Activated CD4-positive, alpha-beta T cell treated with anti-CD3 and anti-CD28 coated beads, Interleukin-10, Interleukin-2, amounts not matched to agents 100 ng/mL and 50 ng/mL, durations not matched to agents 16 hours and 8 hours (primary cell): ENCODE measurements around the gene RHBDL1.
A peak's percentile ranks its signal among the peaks of the same experiment; 100 is the strongest.

Source experiments
- DNase-seq: peaks from one replicate; pipeline ENCODE4 v3.0.0-alpha.2; 2020

The RHBDL1 gene

DNA sequence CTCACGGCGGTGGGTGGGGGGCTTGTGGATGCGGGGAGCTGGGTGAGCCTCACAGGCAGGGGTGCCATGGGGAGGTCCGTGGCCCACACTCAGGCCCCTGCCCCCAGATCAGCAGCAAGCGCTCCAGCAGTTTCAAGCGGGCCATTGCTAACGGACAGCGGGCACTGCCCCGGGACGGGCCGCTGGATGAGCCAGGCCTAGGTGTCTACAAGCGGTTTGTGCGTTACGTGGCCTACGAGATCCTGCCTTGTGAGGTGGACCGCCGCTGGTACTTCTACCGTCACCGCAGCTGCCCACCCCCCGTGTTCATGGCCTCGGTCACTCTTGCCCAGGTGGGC is 1.1 kb downstream of the RHBDL1 start:
- no peak for DNase-seq

DNA sequence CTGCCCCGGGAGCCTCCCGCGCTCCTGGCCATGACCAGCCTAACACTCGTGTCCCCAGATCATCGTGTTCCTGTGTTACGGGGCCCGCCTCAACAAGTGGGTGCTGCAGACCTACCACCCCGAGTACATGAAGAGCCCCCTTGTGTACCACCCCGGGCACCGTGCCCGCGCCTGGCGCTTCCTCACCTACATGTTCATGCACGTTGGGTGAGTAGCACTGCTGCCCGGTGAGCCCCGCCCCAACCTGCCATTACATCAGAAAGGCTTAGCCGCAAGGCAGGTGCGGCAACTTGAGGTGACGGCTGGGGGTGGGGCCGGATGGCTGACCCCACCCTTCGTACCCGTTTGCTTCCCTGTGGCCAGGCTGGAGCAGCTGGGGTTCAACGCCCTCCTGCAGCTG is 1.4 kb downstream of the RHBDL1 start:
- no peak for DNase-seq

DNA sequence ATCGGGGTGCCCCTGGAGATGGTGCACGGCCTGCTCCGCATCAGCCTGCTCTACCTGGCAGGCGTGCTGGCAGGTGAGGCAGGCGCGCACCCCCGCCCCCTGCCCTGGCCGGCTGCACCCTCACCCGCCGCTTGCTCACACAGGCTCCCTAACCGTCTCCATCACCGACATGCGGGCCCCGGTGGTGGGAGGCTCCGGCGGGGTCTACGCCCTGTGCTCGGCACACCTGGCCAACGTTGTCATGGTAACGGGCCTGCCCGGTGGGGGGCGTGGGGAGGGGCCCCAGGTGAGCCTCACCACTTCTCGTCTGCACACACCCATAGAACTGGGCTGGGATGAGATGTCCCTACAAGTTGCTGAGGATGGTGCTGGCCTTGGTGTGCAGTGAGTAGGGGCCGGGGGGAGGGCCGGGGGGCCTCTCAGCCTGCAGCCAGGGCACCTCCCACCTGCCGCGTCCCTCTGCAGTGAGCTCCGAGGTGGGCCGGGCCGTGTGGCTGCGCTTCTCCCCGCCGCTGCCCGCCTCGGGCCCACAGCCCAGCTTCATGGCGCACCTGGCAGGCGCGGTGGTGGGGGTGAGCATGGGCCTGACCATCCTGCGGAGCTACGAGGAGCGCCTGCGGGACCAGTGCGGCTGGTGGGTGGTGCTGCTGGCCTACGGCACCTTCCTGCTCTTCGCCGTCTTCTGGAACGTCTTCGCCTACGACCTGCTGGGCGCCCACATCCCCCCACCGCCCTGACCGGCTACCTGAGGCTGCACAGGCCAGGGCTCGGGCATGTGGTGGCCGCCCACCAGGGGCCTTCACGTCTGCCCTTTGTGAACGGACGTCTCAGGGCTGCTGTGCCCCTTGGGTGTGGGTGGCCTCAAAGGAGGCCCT is 2.1 kb downstream of the RHBDL1 start:
- no peak for DNase-seq

GRCh38 chr16:678209-678857 is 2.9 kb downstream of the RHBDL1 start:
- no peak for DNase-seq

GRCh38 chr16:678858-679813 is 3.7 kb downstream of the RHBDL1 start:
- DNase-seq: peak; percentile 72

DNA sequence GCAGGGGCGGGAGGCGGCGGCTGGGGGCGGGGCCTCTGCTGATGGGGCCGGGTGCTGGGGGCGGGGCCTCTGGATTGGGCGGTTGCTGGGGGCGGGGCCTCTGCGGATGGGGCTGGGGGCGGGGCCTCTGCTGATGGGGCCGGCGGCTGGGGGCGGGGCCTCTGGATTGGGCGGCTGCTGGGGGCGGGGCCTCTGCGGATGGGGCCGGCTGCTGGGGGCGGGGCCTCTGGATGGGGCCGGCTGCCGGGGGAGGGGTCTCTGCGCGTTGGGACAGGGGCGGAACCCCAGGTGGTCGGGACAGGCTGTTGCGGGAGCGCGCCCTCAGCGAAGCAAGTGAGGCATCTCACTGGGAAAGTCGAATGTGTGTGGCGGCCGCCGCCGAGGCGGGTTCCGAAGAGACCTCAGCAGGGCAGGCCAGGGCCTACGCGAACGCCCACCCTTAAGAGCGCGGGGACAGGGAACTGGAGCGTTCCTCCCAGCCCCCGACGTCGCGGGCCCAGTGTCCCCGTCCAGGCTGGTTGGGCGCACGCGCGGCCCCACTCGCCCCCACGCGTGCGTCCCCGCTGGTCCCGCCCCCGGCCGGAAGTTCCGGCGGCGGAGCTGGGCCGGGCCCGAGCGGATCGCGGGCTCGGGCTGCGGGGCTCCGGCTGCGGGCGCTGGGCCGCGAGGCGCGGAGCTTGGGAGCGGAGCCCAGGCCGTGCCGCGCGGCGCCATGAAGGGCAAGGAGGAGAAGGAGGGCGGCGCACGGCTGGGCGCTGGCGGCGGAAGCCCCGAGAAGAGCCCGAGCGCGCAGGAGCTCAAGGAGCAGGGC is 4.5 kb downstream of the RHBDL1 start, which contains the start of gene STUB1:
Gene STUB1 (plus strand): TSS at position 597 of the 811 bp plus-strand sequence. CDS start 116 bp downstream, at position 713.
- DNase-seq: peak; percentile 93

DNA sequence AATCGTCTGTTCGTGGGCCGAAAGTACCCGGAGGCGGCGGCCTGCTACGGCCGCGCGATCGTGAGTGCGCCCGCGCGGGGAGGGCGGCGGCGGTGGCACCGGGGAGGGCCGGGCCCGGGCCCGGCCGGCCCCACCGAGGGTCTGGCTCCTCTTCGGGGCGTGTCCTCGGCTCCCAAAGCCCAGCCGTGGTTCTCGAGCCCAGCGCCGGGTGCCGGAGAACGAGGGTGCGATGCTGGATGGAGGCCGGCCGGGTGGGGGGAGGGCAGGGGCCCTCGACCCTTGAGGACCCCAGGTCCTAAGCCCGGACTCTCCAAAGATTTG is 5.1 kb downstream of the RHBDL1 start:
- no peak for DNase-seq

DNA sequence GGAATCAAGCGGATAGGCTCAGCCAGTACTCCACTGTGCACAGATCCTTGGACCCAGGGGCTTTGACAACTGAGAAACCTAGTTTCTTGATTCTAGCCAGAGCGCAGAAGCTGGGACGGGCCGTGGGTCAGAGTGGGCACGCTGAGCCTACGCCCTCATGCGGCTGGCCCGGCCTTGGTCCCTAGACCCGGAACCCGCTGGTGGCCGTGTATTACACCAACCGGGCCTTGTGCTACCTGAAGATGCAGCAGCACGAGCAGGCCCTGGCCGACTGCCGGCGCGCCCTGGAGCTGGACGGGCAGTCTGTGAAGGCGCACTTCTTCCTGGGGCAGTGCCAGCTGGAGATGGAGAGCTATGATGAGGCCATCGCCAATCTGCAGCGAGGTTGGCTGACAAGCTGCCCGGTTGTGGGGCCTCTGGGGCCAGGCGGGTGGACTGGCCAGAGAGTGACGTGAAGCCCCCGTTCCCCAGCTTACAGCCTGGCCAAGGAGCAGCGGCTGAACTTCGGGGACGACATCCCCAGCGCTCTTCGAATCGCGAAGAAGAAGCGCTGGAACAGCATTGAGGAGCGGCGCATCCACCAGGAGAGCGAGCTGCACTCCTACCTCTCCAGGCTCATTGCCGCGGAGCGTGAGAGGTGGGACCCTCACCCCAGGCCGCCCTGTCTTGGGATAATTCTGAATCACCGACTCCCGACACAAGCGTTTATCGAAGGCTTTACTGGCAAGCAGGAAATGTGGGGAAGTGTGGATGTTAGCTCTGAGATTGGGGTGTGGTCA is 5.7 kb downstream of the RHBDL1 start:
- DNase-seq: peak; percentile 39

- DNase-seq: no peak
These were observed 6.4 kb downstream of the RHBDL1 start for GRCh38 chr16:681746-682427.

DNA sequence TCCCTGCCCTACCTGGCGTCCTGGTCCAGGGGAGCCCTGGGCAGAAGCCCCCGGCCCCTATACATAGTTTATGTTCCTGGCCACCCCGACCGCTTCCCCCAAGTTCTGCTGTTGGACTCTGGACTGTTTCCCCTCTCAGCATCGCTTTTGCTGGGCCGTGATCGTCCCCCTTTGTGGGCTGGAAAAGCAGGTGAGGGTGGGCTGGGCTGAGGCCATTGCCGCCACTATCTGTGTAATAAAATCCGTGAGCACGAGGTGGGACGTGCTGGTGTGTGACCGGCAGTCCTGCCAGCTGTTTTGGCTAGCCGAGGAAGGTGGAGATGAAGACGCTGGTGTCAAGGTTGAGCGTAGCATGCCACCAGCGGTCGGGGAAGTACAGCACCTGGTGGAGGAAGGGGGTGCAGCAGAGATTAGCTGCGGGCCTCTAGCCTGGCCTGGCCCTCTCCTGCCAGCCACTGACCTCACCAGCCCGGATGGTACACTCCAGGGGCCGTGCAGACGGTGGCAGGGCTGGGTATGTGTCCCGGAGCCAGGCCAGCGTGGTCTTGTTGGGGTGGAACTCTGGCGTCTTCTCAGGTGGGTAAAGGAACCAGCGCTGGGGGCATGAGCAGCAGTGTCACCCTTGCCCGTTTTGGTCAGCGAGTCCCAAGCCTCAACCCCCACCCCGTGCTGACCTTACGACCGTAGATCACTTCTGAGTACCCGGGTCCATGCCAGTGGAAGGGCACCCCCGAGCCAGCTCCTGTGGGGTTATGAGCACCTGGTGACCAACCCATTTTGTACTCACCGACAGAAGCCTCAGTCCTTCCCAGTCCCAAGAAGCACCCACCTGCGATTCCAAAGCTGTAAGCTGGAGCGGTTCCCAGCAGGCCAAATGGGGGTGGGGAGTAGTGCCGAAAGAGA is 7.3 kb downstream of the RHBDL1 start:
- DNase-seq: no peak

DNA sequence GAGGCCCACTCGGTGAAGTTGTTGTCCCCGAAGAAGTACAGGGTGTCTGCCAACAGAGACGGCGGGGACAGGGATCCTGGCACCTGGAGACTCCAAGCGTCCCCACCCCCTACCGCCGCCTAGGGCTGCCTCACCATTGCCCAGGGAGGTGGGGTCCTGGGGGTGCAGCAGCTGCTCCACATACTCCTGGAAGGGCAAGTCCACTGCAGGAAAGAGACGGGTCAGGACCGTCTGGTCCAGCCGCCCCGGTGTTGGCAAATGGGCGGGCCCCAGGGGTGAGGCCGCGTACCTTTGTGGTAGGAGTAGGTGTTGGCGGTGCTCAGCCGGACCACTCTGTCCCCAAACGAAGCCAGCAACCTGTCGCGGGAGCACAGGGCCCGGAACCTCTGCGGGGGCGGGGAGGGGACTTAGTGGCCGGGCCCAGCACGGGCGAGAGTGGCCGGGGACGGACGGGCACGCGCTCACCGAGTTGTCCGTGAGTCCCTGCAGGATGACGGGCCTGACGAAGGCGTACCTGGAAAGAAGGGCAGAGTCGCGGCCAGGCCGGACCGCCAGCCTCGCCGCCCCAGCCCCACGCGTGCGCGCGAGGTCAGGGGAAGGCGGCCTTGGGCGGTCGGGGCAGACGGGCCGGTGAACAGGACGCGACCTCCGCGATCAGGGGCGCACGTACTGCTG is 8.1 kb downstream of the RHBDL1 start:
- no peak for DNase-seq

GRCh38 chr16:684071-684794 is 8.8 kb downstream of the RHBDL1 start, which contains the start of gene JMJD8:
JMJD8 (minus strand) TSS chr16:684334; CDS start chr16:684319, 15 bp downstream.
- DNase-seq: peak; percentile 99

DNA sequence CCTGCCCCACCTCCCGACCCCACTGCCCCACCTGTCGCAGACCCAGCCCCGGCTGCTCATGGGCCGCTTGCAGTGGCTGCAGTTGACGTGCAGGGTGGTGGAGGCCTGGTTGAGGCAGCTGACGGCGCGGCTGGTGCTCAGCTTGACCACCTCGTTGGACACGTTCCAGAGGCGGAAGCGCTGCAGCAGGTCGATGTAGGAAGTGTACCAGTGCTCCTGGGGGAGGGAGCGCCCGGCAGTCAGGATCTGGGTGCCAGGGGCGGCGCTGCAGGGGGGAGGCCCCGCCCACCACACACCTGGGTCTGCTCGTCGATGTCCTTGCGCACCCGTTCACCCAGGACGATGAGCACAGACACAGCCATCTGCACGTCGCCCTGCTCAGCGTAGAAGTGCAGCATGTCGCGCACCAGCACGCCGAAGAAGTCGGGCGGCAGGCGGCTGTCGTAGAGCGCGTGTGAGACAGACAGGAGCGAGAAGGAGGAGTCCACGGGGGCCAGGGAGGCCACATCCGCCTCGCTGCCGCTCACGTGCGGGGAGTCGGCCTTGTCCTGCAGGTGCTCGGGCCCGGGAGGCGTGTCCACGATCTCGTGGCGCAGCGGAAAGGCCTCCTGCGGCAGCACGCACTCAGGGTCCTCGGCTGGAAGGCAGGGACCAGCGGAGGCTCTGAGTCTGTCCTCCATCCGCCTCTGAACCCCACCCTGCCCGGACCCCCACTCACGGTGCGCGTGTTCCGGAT is 9.7 kb downstream of the RHBDL1 start:
- DNase-seq: no peak

- no peak for DNase-seq
These were observed 10.5 kb downstream of the RHBDL1 start for GRCh38 chr16:685967-686366.

DNA sequence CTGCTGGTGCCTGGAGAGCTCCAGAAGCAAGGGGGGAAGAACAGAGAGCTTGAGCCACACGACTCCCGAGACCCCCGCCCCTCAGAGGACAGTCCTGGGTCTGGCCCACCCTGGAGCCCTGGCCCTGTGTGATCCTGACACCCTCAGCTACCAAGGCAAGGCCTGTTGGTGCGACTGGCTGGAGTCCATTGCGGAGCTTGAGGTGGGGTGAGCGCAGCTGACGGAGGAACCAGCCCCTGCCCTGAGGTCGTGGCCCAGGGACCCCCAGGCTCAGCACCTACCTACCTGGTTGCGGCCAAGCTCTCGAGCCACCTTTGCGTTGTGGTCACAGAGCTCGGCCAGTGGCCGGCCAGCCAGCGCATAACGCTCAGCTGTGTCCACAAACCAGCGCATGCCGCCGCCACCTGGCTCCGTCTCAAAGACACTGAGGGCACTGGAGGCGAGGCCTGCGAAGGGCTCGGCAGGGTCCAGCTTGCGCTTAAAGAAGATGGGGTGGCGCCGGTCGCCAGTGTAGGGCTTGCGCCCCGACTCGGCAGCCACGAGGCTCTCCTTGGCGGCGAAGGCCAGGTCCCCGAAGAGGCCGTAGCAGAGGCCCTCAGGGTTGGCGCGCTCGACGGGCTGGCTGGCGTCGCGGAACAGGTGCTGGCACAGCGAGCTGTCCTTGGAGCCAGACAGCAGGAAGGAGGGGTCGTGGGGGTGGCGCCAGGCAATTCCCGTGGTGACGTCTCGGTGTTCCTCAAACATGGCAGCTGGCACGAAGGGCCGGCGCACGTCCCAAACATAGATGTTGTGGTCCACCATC is 11.2 kb downstream of the RHBDL1 start:
- DNase-seq: no peak

DNA sequence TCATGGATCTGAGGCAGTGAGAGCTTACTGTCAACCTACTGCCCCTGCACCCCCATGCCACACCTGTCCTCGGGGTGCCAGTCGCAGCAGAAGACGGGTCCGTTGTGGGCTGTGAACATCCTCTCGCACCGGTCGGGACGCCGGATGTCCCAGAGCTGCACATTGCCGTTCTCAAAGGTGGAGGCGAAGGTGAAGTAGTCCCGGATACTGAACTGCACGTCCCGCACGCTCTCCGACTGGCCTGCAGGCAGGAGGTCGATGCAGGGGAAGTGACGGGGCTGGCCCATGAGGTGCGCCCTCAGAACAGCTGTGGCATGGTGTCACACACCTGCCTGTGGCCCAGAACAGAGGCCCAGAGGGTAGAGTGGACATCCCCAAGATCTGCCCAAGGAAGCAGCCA is 12.0 kb downstream of the RHBDL1 start:
- DNase-seq: no peak
